ENCODE results near the gene BCAN. TPM values are rescaled to one million over a fixed set of nuclear protein-coding genes. Genes with fewer than 3 reads are reported as not detected.

Gene BCAN
- total RNA-seq, 1 experiment from 2014 or later = not detected

GRCh38 chr1:156662005-156662799 is 20.3 kb downstream of the BCAN start:
- peak; percentile 43 for DNase-seq (ENCODE audit: low read depth)

GRCh38 chr1:156662800-156663055 is 20.8 kb downstream of the BCAN start:
- DNase-seq (ENCODE audit: low read depth) = no peak

- DNase-seq (ENCODE audit: low read depth) = peak; percentile 96
These were observed 21.3 kb downstream of the BCAN start for GRCh38 chr1:156663178-156663577.

- DNase-seq (ENCODE audit: low read depth) = peak; percentile 87
These were observed 22.3 kb downstream of the BCAN start for GRCh38 chr1:156664046-156664766.

GRCh38 chr1:156664767-156665411 is 23.0 kb downstream of the BCAN start:
- peak; percentile 60 for DNase-seq (ENCODE audit: low read depth)

- no peak for DNase-seq (ENCODE audit: low read depth)
These were observed 23.6 kb downstream of the BCAN start for GRCh38 chr1:156665539-156665938.

- DNase-seq (ENCODE audit: low read depth) = peak; percentile 68
These were observed 25.1 kb downstream of the BCAN start for GRCh38 chr1:156666862-156667609.

GRCh38 chr1:156667610-156667967 is 25.7 kb downstream of the BCAN start:
- peak; percentile 37 for DNase-seq (ENCODE audit: low read depth)

- DNase-seq (ENCODE audit: low read depth) = no peak
These were observed 26.2 kb downstream of the BCAN start for GRCh38 chr1:156667968-156668709.

- DNase-seq (ENCODE audit: low read depth) = no peak
These were observed 27.1 kb downstream of the BCAN start for GRCh38 chr1:156668801-156669637.

- DNase-seq (ENCODE audit: low read depth) = no peak
These were observed 27.9 kb downstream of the BCAN start for GRCh38 chr1:156669794-156670193.

- DNase-seq (ENCODE audit: low read depth) = no peak
These were observed 28.4 kb downstream of the BCAN start for GRCh38 chr1:156670359-156670758.

GRCh38 chr1:156670791-156671190 is 28.9 kb downstream of the BCAN start:
- no peak for DNase-seq (ENCODE audit: low read depth)

GRCh38 chr1:156671804-156672203 is 29.9 kb downstream of the BCAN start:
- DNase-seq (ENCODE audit: low read depth) = no peak

GRCh38 chr1:156673387-156674121 is 31.6 kb downstream of the BCAN start:
- DNase-seq (ENCODE audit: low read depth) = no peak

- DNase-seq (ENCODE audit: low read depth) = peak; percentile 93
These were observed 33.5 kb downstream of the BCAN start for GRCh38 chr1:156675210-156676113.

GRCh38 chr1:156676114-156676819 is 34.4 kb downstream of the BCAN start:
- no peak for DNase-seq (ENCODE audit: low read depth)

Data from LHCN-M2 (cell line).